ENCODE results near the gene PCSK5. TPM values are rescaled to one million over a fixed set of nuclear protein-coding genes. Genes with fewer than 3 reads are reported as not detected.

The PCSK5 gene
- total RNA-seq, 1 donor from 2014 or later = 30.7 TPM

- peaks cover 24% of the 10 kb centered on the region for H3K4me1 Mint-ChIP-seq (ENCODE audit: unreplicated experiment)
- DNase-seq (ENCODE audit: extremely low spot score, unreplicated experiment) = no peak
- H3K36me3 Mint-ChIP-seq = peaks cover 16% of the 10 kb centered on the region
- H3K27me3 Mint-ChIP-seq = peaks cover 7% of the 10 kb centered on the region
- TF ChIP-seq, protein P1, sequence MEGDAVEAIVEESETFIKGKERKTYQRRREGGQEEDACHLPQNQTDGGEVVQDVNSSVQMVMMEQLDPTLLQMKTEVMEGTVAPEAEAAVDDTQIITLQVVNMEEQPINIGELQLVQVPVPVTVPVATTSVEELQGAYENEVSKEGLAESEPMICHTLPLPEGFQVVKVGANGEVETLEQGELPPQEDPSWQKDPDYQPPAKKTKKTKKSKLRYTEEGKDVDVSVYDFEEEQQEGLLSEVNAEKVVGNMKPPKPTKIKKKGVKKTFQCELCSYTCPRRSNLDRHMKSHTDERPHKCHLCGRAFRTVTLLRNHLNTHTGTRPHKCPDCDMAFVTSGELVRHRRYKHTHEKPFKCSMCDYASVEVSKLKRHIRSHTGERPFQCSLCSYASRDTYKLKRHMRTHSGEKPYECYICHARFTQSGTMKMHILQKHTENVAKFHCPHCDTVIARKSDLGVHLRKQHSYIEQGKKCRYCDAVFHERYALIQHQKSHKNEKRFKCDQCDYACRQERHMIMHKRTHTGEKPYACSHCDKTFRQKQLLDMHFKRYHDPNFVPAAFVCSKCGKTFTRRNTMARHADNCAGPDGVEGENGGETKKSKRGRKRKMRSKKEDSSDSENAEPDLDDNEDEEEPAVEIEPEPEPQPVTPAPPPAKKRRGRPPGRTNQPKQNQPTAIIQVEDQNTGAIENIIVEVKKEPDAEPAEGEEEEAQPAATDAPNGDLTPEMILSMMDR (conservative IDR thresholded peaks at IDR 0.05) = no peak
- H3K27ac Mint-ChIP-seq = no peak overlapping the region
- no peak overlapping the region for H3K4me3 Mint-ChIP-seq
- H3K9me3 Mint-ChIP-seq = peaks cover 10% of the 10 kb centered on the region
Observed at GRCh38 chr9:76001459-76001858, 111.0 kb downstream of the PCSK5 start.

DNA sequence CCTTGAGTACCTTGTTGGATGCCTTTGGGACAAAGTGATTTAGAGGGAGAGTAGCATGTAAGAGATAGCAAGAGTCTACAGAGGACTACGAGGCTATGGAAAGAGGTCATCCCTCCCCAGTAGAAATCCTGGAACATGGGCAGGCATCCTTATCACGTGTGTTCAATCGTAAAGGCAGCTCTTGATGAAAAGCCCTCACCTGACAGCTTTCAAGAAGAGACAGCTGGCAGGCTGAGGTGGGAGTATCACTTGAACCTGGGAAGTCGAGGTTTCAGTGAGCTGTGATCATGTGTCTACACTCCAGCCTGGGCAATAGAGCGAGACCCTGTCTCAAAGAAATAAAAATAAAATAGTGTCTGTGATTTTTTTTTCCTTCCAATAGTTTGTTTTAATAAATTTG, 112.6 kb downstream of the PCSK5 start:
- Mint-ChIP-seq H3K27me3 (peaks cover 7% of the 10 kb centered on the region), H3K4me1 (ENCODE audit: unreplicated experiment) (peaks cover 12% of the 10 kb centered on the region), H3K36me3 (peaks cover 12% of the 10 kb centered on the region), H3K9me3 (peaks cover 5% of the 10 kb centered on the region), H3K27ac (no peak overlapping the region), H3K4me3 (no peak overlapping the region)
- DNase-seq (ENCODE audit: extremely low spot score, unreplicated experiment) = no peak
- TF ChIP-seq, protein P1 (conservative IDR thresholded peaks at IDR 0.05) = no peak

- Mint-ChIP-seq H3K27me3 (peaks cover 7% of the 10 kb centered on the region), H3K9me3 (no peaks in the 10 kb centered on the region), H3K36me3 (peaks cover 9% of the 10 kb centered on the region), H3K4me1 (ENCODE audit: unreplicated experiment) (peaks cover 6% of the 10 kb centered on the region), H3K4me3 (no peak overlapping the region), H3K27ac (no peak overlapping the region)
- no peak for DNase-seq (ENCODE audit: extremely low spot score, unreplicated experiment)
- TF ChIP-seq, protein P1 (conservative IDR thresholded peaks at IDR 0.05) = no peak
Observed at GRCh38 chr9:76004526-76004925, 114.1 kb downstream of the PCSK5 start.

- peaks cover 9% of the 10 kb centered on the region for H3K36me3 Mint-ChIP-seq
- no peaks in the 10 kb centered on the region for H3K27me3 Mint-ChIP-seq
- H3K9me3 Mint-ChIP-seq = no peaks in the 10 kb centered on the region
- DNase-seq (ENCODE audit: extremely low spot score, unreplicated experiment) = no peak
- no peak overlapping the region for H3K27ac Mint-ChIP-seq
- TF ChIP-seq, protein P1 (conservative IDR thresholded peaks at IDR 0.05) = no peak
- no peak overlapping the region for H3K4me3 Mint-ChIP-seq
- peaks cover 13% of the 10 kb centered on the region for H3K4me1 Mint-ChIP-seq (ENCODE audit: unreplicated experiment)
Observed at GRCh38 chr9:76007935-76008334, 117.5 kb downstream of the PCSK5 start.

DNA sequence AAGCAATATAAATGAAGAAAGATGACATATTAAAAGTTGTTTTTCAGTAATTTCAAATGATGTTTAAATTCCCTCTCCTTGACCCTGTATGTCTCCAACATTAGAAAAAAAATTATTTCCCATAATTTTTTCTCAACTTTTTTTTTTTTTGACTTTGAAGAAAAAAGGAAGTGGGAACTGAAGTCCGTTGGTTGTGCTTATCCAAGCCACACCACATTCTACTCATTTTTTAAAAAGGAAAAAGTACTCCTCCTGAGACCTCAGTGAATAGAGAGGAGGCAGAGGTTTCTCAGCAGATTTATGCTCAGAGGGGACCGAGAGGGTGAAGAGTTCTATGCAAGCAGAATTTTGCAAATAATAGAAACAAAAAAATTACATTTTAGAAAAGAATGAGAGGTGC, 123.3 kb downstream of the PCSK5 start:
- no peaks in the 10 kb centered on the region for H3K27me3 Mint-ChIP-seq
- H3K36me3 Mint-ChIP-seq = no peaks in the 10 kb centered on the region
- DNase-seq (ENCODE audit: extremely low spot score, unreplicated experiment) = no peak
- no peaks in the 10 kb centered on the region for H3K9me3 Mint-ChIP-seq
- TF ChIP-seq, protein P1 (conservative IDR thresholded peaks at IDR 0.05) = no peak
- no peak overlapping the region for H3K4me3 Mint-ChIP-seq
- peaks cover 16% of the 10 kb centered on the region for H3K4me1 Mint-ChIP-seq (ENCODE audit: unreplicated experiment)
- H3K27ac Mint-ChIP-seq = no peak overlapping the region

GRCh38 chr9:76018235-76018634, 127.8 kb downstream of the PCSK5 start:
- Mint-ChIP-seq H3K4me1 (ENCODE audit: unreplicated experiment) (peaks cover 5% of the 10 kb centered on the region), H3K4me3 (no peak overlapping the region), H3K9me3 (no peaks in the 10 kb centered on the region), H3K36me3 (no peaks in the 10 kb centered on the region), H3K27me3 (no peaks in the 10 kb centered on the region), H3K27ac (no peak overlapping the region)
- TF ChIP-seq, protein P1 (conservative IDR thresholded peaks at IDR 0.05) = no peak
- DNase-seq (ENCODE audit: extremely low spot score, unreplicated experiment) = no peak
